OCI-LY7 (cell line): ENCODE measurements around the gene COPS8. TPM values are rescaled to one million over a fixed set of nuclear protein-coding genes. Genes with fewer than 3 reads are reported as not detected.

Experiments used
- BruUV-seq: library from RNA; stranded (reverse); fragments of 400-500 nt; replicated peaks from 2 replicates; lab custom pipeline; 2021; lab: Mats Ljungman, UMichigan
- CTCF ChIA-PET: fragments of 300-600 bp; sonication (Branson Sonifier 250); formaldehyde crosslinking; loops from one replicate; lab custom pipeline; 2022; ENCODE audit warnings: antibody characterized with exemption; ENCODE audit not compliant: unreplicated experiment; lab: Charles Lee
- POLR2A ChIA-PET: fragments of 300-600 bp; sonication (Branson Sonifier 250); formaldehyde crosslinking; loops from one replicate; lab custom pipeline; 2022; ENCODE audit warnings: antibody characterized with exemption; lab: Charles Lee
- DNase-seq: peaks from one replicate; pipeline ENCODE4 v3.0.0-alpha.2; 2015; ENCODE audit warnings: low spot score
- H2AFZ ChIP-seq: fragments of 200-600 bp; sonication (generic), shearing (Covaris generic); 2 replicates; pipeline ENCODE4 v1.6.1; 2014; ENCODE audit warnings: mild to moderate bottlenecking, antibody characterized with exemption, low read length, moderate library complexity
- H3K27ac ChIP-seq: fragments of 200-600 bp; sonication (generic); 2 replicates; pipeline ENCODE4 v1.5.1; 2014; ENCODE audit warnings: mixed run types, low read depth, mild to moderate bottlenecking, moderate library complexity, low read length, inconsistent platforms; ENCODE audit not compliant: poor library complexity, severe bottlenecking
- H3K36me3 ChIP-seq: fragments of 200-600 bp; sonication (generic); 2 replicates; pipeline ENCODE4 v1.6.1; 2014; ENCODE audit warnings: mild to moderate bottlenecking, antibody characterized with exemption, low read length, moderate library complexity, mixed read lengths; ENCODE audit not compliant: insufficient read depth
- H3K4me1 ChIP-seq: fragments of 200-600 bp; sonication (generic); 2 replicates; pipeline ENCODE4 v1.5.1; 2014; ENCODE audit warnings: mild to moderate bottlenecking, low read length; ENCODE audit not compliant: insufficient read depth, poor library complexity, severe bottlenecking
- H3K4me2 ChIP-seq: fragments of 200-600 bp; sonication (generic); 2 replicates; pipeline ENCODE4 v1.6.1; 2014; ENCODE audit warnings: mild to moderate bottlenecking, low read length
- H3K4me3 ChIP-seq: fragments of 200-600 bp; sonication (generic); 2 replicates; pipeline ENCODE4 v1.5.1; 2014; ENCODE audit warnings: mild to moderate bottlenecking, low read depth, low read length; ENCODE audit not compliant: poor library complexity, severe bottlenecking
- H3K79me2 ChIP-seq: fragments of 200-600 bp; sonication (generic); 2 replicates; pipeline ENCODE4 v1.6.1; 2016; ENCODE audit warnings: low read depth, mild to moderate bottlenecking, low read length, moderate library complexity, mixed read lengths; ENCODE audit not compliant: insufficient read depth
- H3K9me2 ChIP-seq: fragments of 200-600 bp; sonication (generic); 2 replicates; pipeline ENCODE4 v1.6.1; 2016; ENCODE audit warnings: mild to moderate bottlenecking, low read length, mixed read lengths; ENCODE audit not compliant: insufficient read depth
- H3K9me3 ChIP-seq: fragments of 200-600 bp; sonication (generic); 2 replicates; pipeline ENCODE4 v1.6.1; 2014; ENCODE audit warnings: mild to moderate bottlenecking, mixed run types, low read length, mixed read lengths
- H4K20me1 ChIP-seq: fragments of 200-600 bp; sonication (generic); 2 replicates; pipeline ENCODE4 v1.6.1; 2014; ENCODE audit warnings: mild to moderate bottlenecking, antibody characterized with exemption, low read length, moderate library complexity, mixed read lengths; ENCODE audit not compliant: insufficient read depth
- EZH2phosphoT487 ChIP-seq: fragments of 200-600 bp; sonication (generic); IDR thresholded peaks from 2 replicates; pipeline ENCODE4 v1.6.1; 2018; ENCODE audit warnings: low read depth, borderline replicate concordance, mild to moderate bottlenecking, mixed run types, antibody characterized with exemption, low read length, moderate library complexity, mixed read lengths
- intact Hi-C: fragments of 100-400 bp; cut with micrococcal nuclease; formaldehyde crosslinking; loops from one replicate; pipeline ENCODE4 v1.10.0; 2022; ENCODE audit not compliant: unreplicated experiment
- total RNA-seq, 2 experiments: library from RNA; depleted of rRNA in 1 of 2; stranded (reverse); fragments of >200 nt in 1 of 2; shearing (Covaris generic) in 1 of 2; gene quantifications; 2 replicates each; pipeline ENCODE4 v1.2.3, GENCODE V29; 2014 to 2022
- TF ChIP-seq, protein P1 (sequence below): fragments of 200-600 bp; sonication (generic); conservative IDR thresholded peaks from 2 replicates; pipeline ENCODE4 v1.5.1; 2014; ENCODE audit warnings: mild to moderate bottlenecking, antibody characterized with exemption, low read length, moderate library complexity, mixed read lengths

The COPS8 gene
- total RNA-seq, 2 experiments from 2014 or later, result 58.8 to 117 TPM

DNA sequence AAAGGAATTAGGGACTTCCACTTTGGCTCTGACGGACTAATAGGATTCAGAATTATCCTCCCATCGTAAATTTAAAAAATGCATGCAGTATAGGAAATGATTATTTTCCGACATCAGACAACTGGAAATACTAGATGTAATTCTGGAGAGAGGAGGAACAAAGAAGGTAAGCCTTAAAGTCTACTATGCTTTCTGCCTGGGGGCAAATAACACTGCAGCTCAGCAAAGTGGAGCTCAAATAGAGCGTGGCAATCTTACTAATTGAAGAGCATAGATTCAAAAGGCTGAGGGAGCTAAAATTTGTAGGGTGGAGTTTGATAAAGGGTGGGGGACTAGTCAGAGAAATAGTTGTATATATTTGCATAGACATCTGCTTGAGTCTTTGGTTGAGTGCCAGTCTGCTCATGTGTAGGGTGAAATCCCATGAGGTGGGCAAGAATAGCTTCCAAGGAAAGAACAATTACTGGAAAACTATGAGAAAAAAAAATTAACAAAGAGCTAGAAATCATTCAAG is 23.8 kb downstream of the COPS8 start:
- H3K27ac ChIP-seq, result no peak overlapping the region
- TF ChIP-seq, protein P1, sequence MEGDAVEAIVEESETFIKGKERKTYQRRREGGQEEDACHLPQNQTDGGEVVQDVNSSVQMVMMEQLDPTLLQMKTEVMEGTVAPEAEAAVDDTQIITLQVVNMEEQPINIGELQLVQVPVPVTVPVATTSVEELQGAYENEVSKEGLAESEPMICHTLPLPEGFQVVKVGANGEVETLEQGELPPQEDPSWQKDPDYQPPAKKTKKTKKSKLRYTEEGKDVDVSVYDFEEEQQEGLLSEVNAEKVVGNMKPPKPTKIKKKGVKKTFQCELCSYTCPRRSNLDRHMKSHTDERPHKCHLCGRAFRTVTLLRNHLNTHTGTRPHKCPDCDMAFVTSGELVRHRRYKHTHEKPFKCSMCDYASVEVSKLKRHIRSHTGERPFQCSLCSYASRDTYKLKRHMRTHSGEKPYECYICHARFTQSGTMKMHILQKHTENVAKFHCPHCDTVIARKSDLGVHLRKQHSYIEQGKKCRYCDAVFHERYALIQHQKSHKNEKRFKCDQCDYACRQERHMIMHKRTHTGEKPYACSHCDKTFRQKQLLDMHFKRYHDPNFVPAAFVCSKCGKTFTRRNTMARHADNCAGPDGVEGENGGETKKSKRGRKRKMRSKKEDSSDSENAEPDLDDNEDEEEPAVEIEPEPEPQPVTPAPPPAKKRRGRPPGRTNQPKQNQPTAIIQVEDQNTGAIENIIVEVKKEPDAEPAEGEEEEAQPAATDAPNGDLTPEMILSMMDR, result no peak
- no peaks in the 10 kb centered on the region for H3K4me1 ChIP-seq
- H3K79me2 ChIP-seq, result no peaks in the 10 kb centered on the region
- no peak overlapping the region for H2AFZ ChIP-seq
- intact Hi-C loops, result no loop called here
- H3K4me2 ChIP-seq, result no peak overlapping the region
- ChIA-PET POLR2A (no interaction called here), CTCF (no interaction called here)
- no peaks in the 10 kb centered on the region for H3K9me3 ChIP-seq
- no peak for DNase-seq
- H3K36me3 ChIP-seq, result no peaks in the 10 kb centered on the region
- no peaks in the 10 kb centered on the region for H3K9me2 ChIP-seq
- H3K4me3 ChIP-seq, result no peak overlapping the region
- BruUV-seq, result no TSS peak
- no peaks in the 10 kb centered on the region for H4K20me1 ChIP-seq

DNA sequence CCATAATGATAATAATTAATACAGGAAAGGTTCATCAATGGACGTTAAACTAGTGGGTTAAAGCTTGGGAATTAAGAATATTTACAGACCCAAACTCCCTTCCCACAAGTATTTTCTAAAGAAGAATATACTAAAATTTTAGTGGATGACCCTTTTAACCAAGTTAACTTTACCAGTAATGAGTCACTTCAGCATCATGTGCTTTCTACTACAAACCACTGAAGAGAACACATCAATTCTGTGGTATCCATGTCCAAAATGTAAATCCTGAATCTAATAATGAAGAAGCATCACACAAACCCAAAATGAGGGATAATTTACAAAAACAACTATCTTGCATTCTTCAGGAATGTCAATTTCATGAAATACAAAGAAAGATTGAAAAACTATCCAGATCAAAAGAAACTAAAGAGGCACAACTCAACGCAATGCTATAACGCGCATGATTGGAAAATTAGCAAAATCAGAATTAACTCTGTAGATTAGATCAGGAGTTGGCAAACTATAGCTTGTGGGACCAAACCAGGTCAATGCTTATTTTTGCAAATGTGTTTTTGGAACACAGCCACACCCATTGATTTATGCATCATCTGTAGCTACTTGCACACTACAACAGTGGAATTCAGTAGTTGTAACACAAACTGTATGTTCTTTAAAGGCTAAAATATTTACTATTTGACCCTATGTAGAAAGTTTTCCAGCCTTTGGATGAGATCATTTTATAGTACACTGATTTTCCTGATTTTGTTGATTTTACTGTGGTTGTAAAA is 27.5 kb downstream of the COPS8 start:
- TF ChIP-seq EZH2phosphoT487, result no peak
- TF ChIP-seq, protein P1, result no peak
- no peaks in the 10 kb centered on the region for H3K36me3 ChIP-seq
- H3K9me3 ChIP-seq, result no peaks in the 10 kb centered on the region
- H3K4me2 ChIP-seq, result no peak overlapping the region
- no peaks in the 10 kb centered on the region for H3K9me2 ChIP-seq
- no peaks in the 10 kb centered on the region for H4K20me1 ChIP-seq
- intact Hi-C loops, result no loop called here
- no peak for DNase-seq
- no peak overlapping the region for H2AFZ ChIP-seq
- no peaks in the 10 kb centered on the region for H3K79me2 ChIP-seq
- CTCF ChIA-PET, result no interaction called here
- peaks cover 4% of the 10 kb centered on the region for H3K4me1 ChIP-seq
- H3K27ac ChIP-seq, result no peak overlapping the region
- BruUV-seq, result no TSS peak
- POLR2A ChIA-PET, result no interaction called here
- H3K4me3 ChIP-seq, result no peak overlapping the region

DNA sequence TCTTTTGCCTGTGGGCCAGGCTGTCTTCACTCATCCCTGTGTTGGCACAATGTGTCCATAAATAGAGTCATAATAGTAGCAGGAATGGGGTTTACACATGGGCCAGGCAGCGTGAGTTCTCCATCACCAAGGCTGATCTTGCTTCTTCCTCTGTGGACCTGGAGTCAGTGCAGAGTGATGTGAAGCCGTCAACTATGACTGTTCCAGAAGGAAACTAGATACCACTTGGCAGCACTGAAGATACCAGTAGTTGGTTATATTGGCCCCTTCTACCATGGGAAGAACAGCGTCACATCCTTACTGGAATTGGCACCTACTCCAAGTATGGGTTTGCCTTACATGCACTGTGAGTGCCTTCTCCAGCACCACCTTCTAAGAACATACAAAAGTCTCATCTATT is 30.2 kb downstream of the COPS8 start:
- TF ChIP-seq EZH2phosphoT487, result no peak
- TF ChIP-seq, protein P1, result no peak
- ChIA-PET POLR2A (no interaction called here), CTCF (no interaction called here)
- H3K4me1 ChIP-seq, result peaks cover 5% of the 10 kb centered on the region
- no peaks in the 10 kb centered on the region for H3K9me2 ChIP-seq
- no peak overlapping the region for H3K4me2 ChIP-seq
- no peaks in the 10 kb centered on the region for H3K79me2 ChIP-seq
- no peaks in the 10 kb centered on the region for H4K20me1 ChIP-seq
- H3K27ac ChIP-seq, result no peak overlapping the region
- no peak overlapping the region for H2AFZ ChIP-seq
- no TSS peak for BruUV-seq
- intact Hi-C loops, result no loop called here
- no peak for DNase-seq
- H3K4me3 ChIP-seq, result no peak overlapping the region
- no peaks in the 10 kb centered on the region for H3K9me3 ChIP-seq
- H3K36me3 ChIP-seq, result no peaks in the 10 kb centered on the region
